CD4-positive, alpha-beta T cell treated with Interleukin-1 beta for 1 hour (primary cell): ENCODE results near the gene MPV17L.
"Not testable (repeated sequence)": the region's sequence is repeated elsewhere in the genome, so short reads cannot be mapped to it uniquely, and the experiment has no call there.

Source experiments
- DNase-seq, 2 donors: peaks; one replicate each; pipeline ENCODE4 v3.0.0-alpha.2; 2020 to 2022

MPV17L gene

DNA sequence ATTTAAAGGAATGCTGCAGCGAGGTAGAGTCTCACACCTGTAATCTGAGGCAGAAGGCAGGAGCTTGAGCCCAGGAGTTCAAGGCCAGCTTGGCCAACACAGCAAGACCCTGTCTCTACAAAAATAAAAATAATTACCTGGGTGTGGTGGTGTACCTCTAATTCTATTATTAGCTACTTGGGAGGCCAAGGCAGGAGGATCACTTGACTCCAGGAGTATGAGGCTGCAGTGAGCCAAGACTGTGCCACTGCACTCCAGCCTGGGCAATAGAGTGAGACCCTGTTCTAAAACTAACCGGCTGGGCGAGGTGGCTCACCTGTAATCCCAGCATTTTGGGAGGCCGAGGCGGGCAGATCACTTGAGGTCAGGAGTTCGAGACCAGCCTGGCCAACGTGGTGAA, 57.7 kb downstream of the MPV17L start:
- not testable (repeated sequence) for DNase-seq

DNA sequence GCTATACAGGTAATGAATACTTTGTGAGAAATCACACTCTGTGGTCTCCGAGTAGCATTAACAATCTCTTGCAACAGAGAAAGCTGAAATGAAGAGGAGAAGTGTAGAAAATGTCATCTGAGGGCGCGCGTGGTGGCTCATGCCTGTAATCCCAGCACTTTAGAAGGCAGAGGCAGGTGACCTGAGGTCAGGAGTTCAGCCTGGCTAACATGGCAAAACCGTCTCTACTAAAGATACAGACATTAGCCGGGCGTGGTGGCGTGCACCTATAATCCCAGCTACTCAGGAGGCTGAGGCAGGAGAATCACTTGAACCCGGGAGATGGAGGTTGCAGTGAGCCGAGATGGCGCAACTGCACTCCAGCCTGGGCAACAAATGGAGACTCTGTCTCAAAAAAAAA, 59.4 kb downstream of the MPV17L start:
- DNase-seq: not testable (repeated sequence)

DNA sequence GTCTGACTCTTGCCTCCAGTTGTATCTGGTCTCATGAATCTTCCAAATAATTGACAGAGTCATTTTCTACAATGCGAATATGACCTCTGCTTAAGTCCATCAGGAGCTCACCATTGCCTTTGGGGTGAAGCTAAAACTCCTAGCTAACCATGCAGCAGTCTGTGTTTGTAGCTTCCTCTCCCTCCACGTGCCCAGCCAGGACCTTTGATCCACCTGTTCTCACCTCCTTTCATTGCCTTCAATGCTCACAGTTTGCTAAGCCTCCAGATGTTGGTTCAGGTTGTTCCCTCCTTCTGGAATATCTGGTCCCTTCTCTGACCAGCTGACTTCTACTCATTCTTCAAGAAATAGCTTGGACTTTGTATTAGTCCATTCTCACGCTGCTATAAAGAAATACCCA, 61.8 kb downstream of the MPV17L start:
- no peak for DNase-seq

DNA sequence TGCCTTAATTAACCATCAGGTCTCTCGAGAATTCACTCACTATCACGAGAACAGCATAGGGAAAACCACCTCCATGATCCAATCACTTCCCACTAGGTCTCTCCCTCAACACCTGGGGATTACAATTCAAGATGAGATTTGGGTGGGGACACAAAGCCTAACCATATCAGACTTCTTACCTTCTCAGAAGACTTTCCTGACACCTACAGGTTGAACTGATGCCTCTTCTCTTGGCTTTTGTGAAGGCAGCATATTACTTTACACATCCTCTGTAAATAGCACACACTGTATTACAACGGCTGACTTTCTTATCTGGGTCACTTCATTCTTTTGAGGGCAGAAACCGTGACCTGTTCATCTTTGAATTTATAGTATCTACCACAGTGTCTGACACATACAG, 62.4 kb downstream of the MPV17L start:
- no peak for DNase-seq

DNA sequence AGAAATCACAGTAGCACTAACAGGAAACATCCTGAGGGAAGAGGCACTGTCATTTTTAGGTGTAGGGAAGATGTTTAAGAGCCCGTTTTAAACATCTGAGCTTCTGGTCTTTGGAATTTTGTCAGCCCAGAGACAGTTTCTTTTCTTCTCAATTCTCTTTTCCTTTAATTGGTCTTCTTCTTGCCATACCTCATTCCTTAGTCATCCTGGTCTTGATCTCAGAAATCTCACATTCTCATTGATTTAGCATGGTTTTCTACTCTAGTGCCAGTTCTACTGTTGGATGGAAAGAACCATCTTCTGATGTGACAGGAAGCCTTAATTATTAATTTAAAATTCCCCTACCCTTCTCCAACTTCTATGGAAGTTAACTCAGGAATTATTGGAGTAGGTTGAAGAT, 64.2 kb downstream of the MPV17L start:
- DNase-seq: no peak

DNA sequence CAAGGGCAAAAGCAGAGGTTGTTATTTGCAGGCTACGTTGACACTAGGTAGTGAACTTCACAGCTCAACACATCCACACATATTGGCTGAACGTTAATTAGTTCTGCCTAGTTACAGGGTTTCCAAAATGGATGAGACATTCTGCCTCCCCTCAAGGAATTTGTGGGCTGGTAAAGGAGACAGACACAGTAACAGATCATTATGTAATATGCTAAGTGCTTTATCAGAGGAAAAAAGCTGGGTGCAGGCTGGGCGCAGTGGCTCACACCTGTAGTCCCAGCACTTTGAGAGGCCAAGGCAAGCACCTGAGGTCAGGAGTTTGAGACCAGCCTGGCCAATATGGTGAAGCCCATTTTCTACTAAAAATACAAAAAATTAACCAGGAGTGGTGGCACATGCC, 65.0 kb downstream of the MPV17L start:
- DNase-seq: no peak

DNA sequence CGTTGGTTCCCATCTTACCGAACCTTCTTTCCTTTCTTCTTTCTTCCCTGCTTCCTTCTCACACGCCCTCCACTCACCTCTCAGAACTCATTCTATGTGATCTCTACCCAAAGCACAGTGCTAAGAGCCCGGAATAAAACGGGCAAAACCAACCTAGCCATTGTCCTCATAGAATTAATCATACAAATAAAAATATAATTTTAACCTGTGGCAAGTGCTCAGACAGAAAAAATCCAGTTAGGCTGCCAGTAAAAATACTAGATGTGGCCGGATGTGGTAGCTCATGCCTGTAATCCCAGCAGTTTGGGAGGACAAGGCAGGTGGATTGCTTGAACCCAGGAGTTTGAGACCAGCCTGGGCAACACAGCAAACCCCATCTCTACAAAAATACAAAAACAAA, 65.8 kb downstream of the MPV17L start:
- DNase-seq: no peak
